AG04450 (cell line): Measurements from ENCODE around the gene INPP5A. TPM values are rescaled to one million over a fixed set of nuclear protein-coding genes. Genes with fewer than 3 reads are reported as not detected.

Source experiments
- CTCF ChIA-PET: fragments of 300-600, 350-600 bp; formaldehyde crosslinking; extraction: SDS; loops from one replicate; lab custom pipeline; 2022; ENCODE audit warnings: antibody characterized with exemption, inconsistent platforms; lab: Charles Lee
- POLR2A ChIA-PET: fragments of 350-600 bp; formaldehyde crosslinking; extraction: SDS; loops from one replicate; lab custom pipeline; 2021; ENCODE audit warnings: antibody characterized with exemption, inconsistent platforms; lab: Yijun Ruan, JAX
- DNase-seq: peaks from one replicate; pipeline ENCODE4 v3.0.0-alpha.2; 2011; ENCODE audit warnings: low read depth, low spot score
- H3K27ac ChIP-seq: one replicate; pipeline ENCODE4 v1.5.1; 2012; ENCODE audit warnings: low read depth, low read length, control low read depth
- H3K27me3 ChIP-seq: one replicate; pipeline ENCODE4 v1.6.0; 2012; ENCODE audit warnings: low read length; ENCODE audit not compliant: control insufficient read depth, insufficient read depth
- H3K4me3 ChIP-seq: 2 replicates; pipeline ENCODE4 v1.5.1; 2011; ENCODE audit warnings: mild to moderate bottlenecking, low read depth, low read length, control low read depth
- H3K9me3 ChIP-seq: 2 replicates; pipeline ENCODE4 v1.5.1; 2012; ENCODE audit warnings: low read length; ENCODE audit not compliant: control insufficient read depth, insufficient read depth
- CTCF ChIP-seq: IDR thresholded peaks from 2 replicates; pipeline ENCODE4 v1.5.1; 2011; ENCODE audit warnings: low read depth, low read length, control low read depth, inconsistent platforms
- polyA plus RNA-seq: library from polyadenylated mRNA; depleted of rRNA; stranded (reverse); fragments of >200 nt; gene quantifications from 2 replicates; pipeline ENCODE4 v1.2.3, GENCODE V29; 2011

INPP5A gene
- polyA plus RNA-seq, 1 experiment, result 22.5 TPM

GRCh38 chr10:132798876-132799275 is 261.3 kb downstream of the INPP5A start:
- Histone ChIP-seq H3K27me3 (peaks cover 13% of the 10 kb centered on the region), H3K4me3 (no peak overlapping the region), H3K9me3 (peaks cover 8% of the 10 kb centered on the region), H3K27ac (no peak overlapping the region)
- POLR2A ChIA-PET, result no interaction called here
- CTCF ChIA-PET, result no interaction called here
- no peak for DNase-seq
- no peak for TF ChIP-seq CTCF

- Histone ChIP-seq H3K9me3 (peaks cover 8% of the 10 kb centered on the region), H3K27ac (no peak overlapping the region), H3K27me3 (peaks cover 13% of the 10 kb centered on the region), H3K4me3 (no peak overlapping the region)
- DNase-seq, result no peak
- POLR2A ChIA-PET, result no interaction called here
- CTCF ChIA-PET, result no interaction called here
- no peak for TF ChIP-seq CTCF
Observed at GRCh38 chr10:132799865-132800264, 262.3 kb downstream of the INPP5A start.

GRCh38 chr10:132802048-132802447 is 264.5 kb downstream of the INPP5A start:
- Histone ChIP-seq H3K9me3 (peaks cover 6% of the 10 kb centered on the region), H3K27ac (no peak overlapping the region), H3K4me3 (no peak overlapping the region), H3K27me3 (peaks cover 16% of the 10 kb centered on the region)
- CTCF ChIA-PET, result no interaction called here
- TF ChIP-seq CTCF, result no peak
- POLR2A ChIA-PET, result no interaction called here
- no peak for DNase-seq

- DNase-seq, result no peak
- CTCF ChIA-PET, result no interaction called here
- H3K27ac ChIP-seq, result no peak overlapping the region
- POLR2A ChIA-PET, result no interaction called here
- no peak for TF ChIP-seq CTCF
- no peak overlapping the region for H3K4me3 ChIP-seq
- peaks cover 6% of the 10 kb centered on the region for H3K9me3 ChIP-seq
- peaks cover 16% of the 10 kb centered on the region for H3K27me3 ChIP-seq
Observed at GRCh38 chr10:132802694-132803320, 265.2 kb downstream of the INPP5A start.

GRCh38 chr10:132803416-132804210 is 266.0 kb downstream of the INPP5A start:
- CTCF ChIA-PET, result no interaction called here
- Histone ChIP-seq H3K27me3 (peaks cover 16% of the 10 kb centered on the region), H3K9me3 (peaks cover 6% of the 10 kb centered on the region), H3K27ac (no peak overlapping the region), H3K4me3 (no peak overlapping the region)
- TF ChIP-seq CTCF, result no peak
- no peak for DNase-seq
- POLR2A ChIA-PET, result no interaction called here
